Measurements from ENCODE around the gene TRIM67. TPM values are rescaled to one million over a fixed set of nuclear protein-coding genes. Genes with fewer than 3 reads are reported as not detected.

TRIM67 gene
- polyA plus RNA-seq, 2 of the 4 experiments (the other 2 are of a cell fraction): 0.23 to 0.35 TPM

DNA sequence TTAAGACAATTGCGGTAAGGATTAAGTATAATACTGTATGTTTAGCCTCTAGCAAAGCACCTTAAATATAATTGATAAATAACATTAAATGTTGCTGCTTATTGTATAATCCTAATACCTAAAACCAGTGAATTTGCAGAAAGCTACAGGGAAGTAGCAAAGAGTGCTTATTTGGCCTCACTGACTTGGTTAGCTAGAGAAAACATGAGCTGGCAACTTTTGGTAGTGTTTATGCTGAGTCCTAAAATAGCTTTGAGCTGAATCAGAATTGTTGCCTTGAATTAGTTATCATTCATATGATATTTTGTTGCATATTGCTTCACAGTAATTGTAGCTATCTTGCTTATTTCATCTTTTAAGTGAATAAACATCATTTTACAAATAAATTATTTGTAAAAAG, 3.5 kb downstream of the TRIM67 start:
- Histone ChIP-seq H3K4me2 (peak overlapping the region; percentile 33), H3K27ac (no peak overlapping the region), H3K9me3 (no peaks in the 10 kb centered on the region), H3K4me3 (no peak overlapping the region), H3K4me1 (peaks cover 25% of the 10 kb centered on the region)
- DNase-seq (ENCODE audit: low read depth in 1 of 2, low spot score in 1 of 2): no peak
- CTCF ChIA-PET: interaction anchor here (1.3 kb wide), 1 partner anchor 13 kb away, joined by 3 read pairs; no protein-coding TSS in a partner anchor
- no peak for FAIRE-seq
- WGBS (ENCODE audit: missing lambda C conversion rate): 94% methylated on average over 1 of the region's 1 CpG
- no peak for ATAC-seq
- TF ChIP-seq MAFK (IDR thresholded peaks at IDR 0.05; ENCODE audit: partially characterized antibody) (peak; percentile 76), CHD2 (IDR thresholded peaks at IDR 0.05; ENCODE audit: low read length, partially characterized antibody) (no peak)
- POLR2A ChIA-PET: no interaction called here

DNA sequence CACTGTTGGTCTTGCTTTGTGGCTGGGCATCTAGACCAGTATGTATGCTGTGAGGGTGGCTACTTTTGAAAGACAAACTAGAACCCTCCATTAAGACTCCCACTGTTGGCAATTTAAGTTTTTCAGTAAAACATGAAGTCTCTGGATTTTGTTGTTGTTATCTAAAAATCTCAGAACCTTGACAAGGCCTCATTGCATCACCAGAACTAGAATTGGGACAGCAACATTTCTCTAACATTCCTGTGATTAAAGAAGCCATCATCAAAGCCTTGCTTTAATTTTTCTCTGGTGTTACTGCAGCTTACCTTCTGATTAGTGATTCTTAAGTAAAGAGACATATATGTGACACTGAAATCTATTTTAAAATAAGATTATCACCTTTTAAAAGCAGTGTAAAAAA, 4.5 kb downstream of the TRIM67 start:
- Histone ChIP-seq H3K4me1 (peaks cover 36% of the 10 kb centered on the region), H3K9me3 (no peaks in the 10 kb centered on the region), H3K27ac (no peak overlapping the region), H3K4me2 (no peak overlapping the region), H3K4me3 (no peak overlapping the region)
- ChIA-PET CTCF (no interaction called here), POLR2A (no interaction called here)
- DNase-seq (ENCODE audit: low read depth in 1 of 2, low spot score in 1 of 2): no peak
- FAIRE-seq: no peak
- no peak for ATAC-seq
- 0 out of 2 replicates have a peak, but pooled peaks have one; percentile 13 for TF ChIP-seq REST (IDR thresholded peaks at IDR 0.05)
- no peak for TF ChIP-seq EHF (CRISPR knock-in tag; IDR thresholded peaks at IDR 0.05)

DNA sequence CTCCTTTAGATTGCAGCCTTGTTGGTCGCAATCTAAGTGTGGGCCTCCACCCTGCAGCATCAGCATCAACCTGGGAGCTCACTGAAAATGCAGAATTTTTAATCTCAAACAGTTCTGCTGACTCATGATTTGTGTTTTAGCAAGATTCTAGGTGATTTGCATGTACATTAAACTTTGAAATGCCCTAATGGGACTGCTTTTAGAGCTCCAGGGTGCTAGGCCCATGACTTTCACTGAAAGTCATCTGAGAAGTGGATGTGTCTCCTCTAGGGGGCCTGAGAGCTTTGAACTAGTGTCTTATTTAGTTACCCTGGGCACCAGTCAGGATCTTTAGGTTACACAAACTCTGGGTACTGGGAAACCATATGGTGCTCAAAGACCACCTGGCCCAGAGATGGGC, 9.0 kb downstream of the TRIM67 start:
- peak; percentile 64 to 84; a peak in 3 of 6 replicates for ATAC-seq
- FAIRE-seq: no peak
- CTCF ChIA-PET: interaction anchor here (0.7 to 1.5 kb wide), 5 partner anchors 13 to 110 kb away, joined by 3 to 4 read pairs (median 3); no protein-coding TSS in a partner anchor

More for the DNA sequence above, 9.0 kb downstream of the TRIM67 start:
- POLR2A ChIA-PET: interaction anchor here (0.5 kb wide), 1 partner anchor 796 kb away, joined by 3 read pairs; no protein-coding TSS in a partner anchor
- H3K27ac ChIP-seq: peak overlapping the region; percentile 20 to 35; a peak in 1 of 6 replicates
- 92% methylated on average over 1 of the region's 1 CpG for WGBS (ENCODE audit: missing lambda C conversion rate)
- peak in 1 of 2 experiments; percentile 33 for DNase-seq (ENCODE audit: low read depth in 1 of 2, low spot score in 1 of 2)
- H3K4me3 ChIP-seq: no peak overlapping the region
- TF ChIP-seq CHD4 (IDR thresholded peaks at IDR 0.05; ENCODE audit: borderline replicate concordance) (no peak), RAD21 (conservative IDR thresholded peaks at IDR 0.05 in 1 of 2, IDR thresholded peaks at IDR 0.05 in 1 of 2) (peak; percentile 13 to 18; a peak in 1 of 5 replicates), HMGXB4 (CRISPR knock-in tag; IDR thresholded peaks at IDR 0.05; ENCODE audit: borderline replicate concordance) (no peak), CTCF (IDR thresholded peaks at IDR 0.05) (peak; percentile 18; the same call in 1 of the 3 replicates), TP53 (CRISPR knock-in tag; IDR thresholded peaks at IDR 0.05) (no peak), REST (IDR thresholded peaks at IDR 0.05) (no peak), MYC (IDR thresholded peaks at IDR 0.05; ENCODE audit: borderline replicate concordance, low read length) (no peak), NFE2L2 (conservative IDR thresholded peaks at IDR 0.05; ENCODE audit: low read length) (0 out of 2 replicates have a peak, but pooled peaks have one; percentile 27), E2F6 (IDR thresholded peaks at IDR 0.05; ENCODE audit: borderline replicate concordance, low read depth) (no peak), MAFK (IDR thresholded peaks at IDR 0.05; ENCODE audit: partially characterized antibody) (peak; percentile 91), NPAS2 (CRISPR knock-in tag; IDR thresholded peaks at IDR 0.05; ENCODE audit: borderline replicate concordance) (no peak), PHF8 (IDR thresholded peaks at IDR 0.05; ENCODE audit: borderline replicate concordance, low read depth) (no peak), SMC3 (IDR thresholded peaks at IDR 0.05) (no peak), FOSL2 (IDR thresholded peaks at IDR 0.05) (no peak), FOSL2 (CRISPR knock-in tag; IDR thresholded peaks at IDR 0.05) (no peak)
- TF ChIP-seq, protein P1, sequence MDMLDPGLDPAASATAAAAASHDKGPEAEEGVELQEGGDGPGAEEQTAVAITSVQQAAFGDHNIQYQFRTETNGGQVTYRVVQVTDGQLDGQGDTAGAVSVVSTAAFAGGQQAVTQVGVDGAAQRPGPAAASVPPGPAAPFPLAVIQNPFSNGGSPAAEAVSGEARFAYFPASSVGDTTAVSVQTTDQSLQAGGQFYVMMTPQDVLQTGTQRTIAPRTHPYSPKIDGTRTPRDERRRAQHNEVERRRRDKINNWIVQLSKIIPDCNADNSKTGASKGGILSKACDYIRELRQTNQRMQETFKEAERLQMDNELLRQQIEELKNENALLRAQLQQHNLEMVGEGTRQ (IDR thresholded peaks at IDR 0.05): no peak
- 0 out of 3 replicates have a peak overlapping the region, but pooled peaks have one; percentile 2 for H3K4me2 ChIP-seq
- peaks cover 25% of the 10 kb centered on the region for H3K4me1 ChIP-seq
- H3K9me3 ChIP-seq: no peaks in the 10 kb centered on the region

All from A549 (cell line).